ENCODE results near the gene P2RY11.
A peak's percentile ranks its signal among the peaks of the same experiment; 100 is the strongest.

Gene P2RY11

GRCh38 chr19:10093295-10094186, 18.0 kb upstream of the P2RY11 start:
- no peak for DNase-seq

GRCh38 chr19:10095622-10095947, 15.9 kb upstream of the P2RY11 start:
- no peak for DNase-seq

- peak; percentile 61 to 89 (median 81) for DNase-seq
Observed at GRCh38 chr19:10095948-10096614, 15.4 kb upstream of the P2RY11 start.

- no peak for DNase-seq
Observed at GRCh38 chr19:10096615-10096963, 14.9 kb upstream of the P2RY11 start.

- no peak for DNase-seq
Observed at GRCh38 chr19:10100163-10100785, 11.2 kb upstream of the P2RY11 start.

- DNase-seq: no peak
Observed at GRCh38 chr19:10102787-10103236, 8.7 kb upstream of the P2RY11 start.

- DNase-seq: no peak
Observed at GRCh38 chr19:10104130-10104513, 7.4 kb upstream of the P2RY11 start.

- DNase-seq: peak in 3 of 4 experiments; percentile 28 to 51 (median 49)
Observed at GRCh38 chr19:10104665-10105508, 6.6 kb upstream of the P2RY11 start.

- peak in 1 of 4 experiments; percentile 81 for DNase-seq
Observed at GRCh38 chr19:10105509-10106099, 5.9 kb upstream of the P2RY11 start.

GRCh38 chr19:10106100-10106936, 5.2 kb upstream of the P2RY11 start, which contains the start of gene PPAN:
Gene PPAN, plus strand, starts transcription at chr19:10106362. Its CDS starts 33 bp downstream, at chr19:10106395.
- peak; percentile 94 to 96 (median 95) for DNase-seq

- DNase-seq: no peak
Observed at GRCh38 chr19:10107254-10107653, 4.2 kb upstream of the P2RY11 start.

- DNase-seq: no peak
Observed at GRCh38 chr19:10107817-10108367, 3.6 kb upstream of the P2RY11 start.

- DNase-seq: no peak
Observed at GRCh38 chr19:10109528-10109927, 2.0 kb upstream of the P2RY11 start.

- DNase-seq: no peak
Observed at GRCh38 chr19:10110076-10110971, 1.2 kb upstream of the P2RY11 start.

GRCh38 chr19:10110972-10111317, 548 bp upstream of the P2RY11 start:
- no peak for DNase-seq

GRCh38 chr19:10112037-10112761, 706 bp downstream of the P2RY11 start:
- no peak for DNase-seq

GRCh38 chr19:10112895-10113591, 1.6 kb downstream of the P2RY11 start:
- peak in 3 of 4 experiments; percentile 46 to 48 (median 47) for DNase-seq

- DNase-seq: no peak
Observed at GRCh38 chr19:10113592-10113963, 2.1 kb downstream of the P2RY11 start.
